K562 (cell line): ENCODE measurements around the gene GNL3. TPM values are rescaled to one million over a fixed set of nuclear protein-coding genes. Genes with fewer than 3 reads are reported as not detected.

Experiments used
- ATAC-seq: fragments of 200-7000 bp; cut with Tn5 transposase; 3 replicates; pipeline ENCODE4 v1.9.1; 2020; ENCODE audit warnings: moderate library complexity
- BruUV-seq: library from RNA; stranded (reverse); fragments of 400-500 nt; replicated peaks from 2 replicates; lab custom pipeline; 2021; lab: Mats Ljungman, UMichigan
- CTCF ChIA-PET: fragments of 300-600 bp; formaldehyde crosslinking; extraction: SDS; loops from one replicate; lab custom pipeline; 2021; ENCODE audit warnings: low intra/inter-chr PET ratio; lab: Yijun Ruan, JAX
- POLR2A ChIA-PET: fragments of 300-600, 350-650 bp; sonication (Branson Sonifier 250); formaldehyde crosslinking; extraction: SDS; loops from one replicate; lab custom pipeline; 2021; ENCODE audit warnings: antibody characterized with exemption, inconsistent platforms; lab: Yijun Ruan, JAX
- DNase-seq, 4 experiments: peaks; one replicate each; pipeline versions ENCODE4 v3.0.0 to v3.0.0-alpha.2; 2011 to 2018; ENCODE audit warnings: low spot score in 3 of 4, mixed read lengths in 3 of 4; ENCODE audit errors: extremely low read depth in 1 of 4
- FAIRE-seq: peaks from 2 replicates; lab custom pipeline; 2011; peaks lifted over from hg19 to GRCh38; lab: Jason Lieb, UNC
- H2AFZ ChIP-seq: 2 replicates; pipeline ENCODE4 v1.6.0; 2011; ENCODE audit warnings: low read depth, low read length, control low read depth, inconsistent platforms
- H3K27ac ChIP-seq: fragments of 200-600 bp; 3 replicates; pipeline ENCODE4 v1.8.0; 2011; ENCODE audit warnings: low read depth, mild to moderate bottlenecking, control low read depth, inconsistent platforms, low read length, moderate library complexity, mixed read lengths; ENCODE audit errors: extremely low read depth
- H3K27me3 ChIP-seq, 2 experiments: fragments of 300-600 bp in 1 of 2; 2 replicates in 1 of 2; 3 replicates in 1 of 2; pipeline versions ENCODE4 v1.6.0 to v1.8.0; 2011; ENCODE audit warnings: inconsistent platforms in 2 of 2, low read length in 2 of 2, mild to moderate bottlenecking in 1 of 2, mixed read lengths in 1 of 2, moderate library complexity in 1 of 2; ENCODE audit not compliant: control insufficient read depth in 2 of 2, insufficient read depth in 2 of 2
- H3K36me3 ChIP-seq: fragments of 300-600 bp; 3 replicates; pipeline ENCODE4 v1.8.0; 2011; ENCODE audit warnings: mild to moderate bottlenecking, low read length, inconsistent platforms; ENCODE audit not compliant: control insufficient read depth, insufficient read depth
- H3K4me1 ChIP-seq, 2 experiments: fragments of 200-600 bp in 1 of 2; replicated peaks in 1 of 2; 2 replicates in 1 of 2; 3 replicates in 1 of 2; pipeline versions ENCODE4 v1.5.1 to v1.8.0; 2011; ENCODE audit warnings: inconsistent platforms in 2 of 2, low read length in 2 of 2, mild to moderate bottlenecking in 1 of 2, mixed read lengths in 1 of 2, moderate library complexity in 1 of 2; ENCODE audit not compliant: control insufficient read depth in 2 of 2, insufficient read depth in 2 of 2
- H3K4me2 ChIP-seq: 2 replicates; pipeline ENCODE4 v1.6.1; 2011; ENCODE audit warnings: low read length, control low read depth, inconsistent platforms, mixed read lengths; ENCODE audit not compliant: insufficient read depth
- H3K4me3 ChIP-seq: fragments of 200-600 bp; sonication (generic), shearing (Covaris generic); 2 replicates; pipeline ENCODE4 v1.5.1; 2016; ENCODE audit warnings: control low read depth, inconsistent platforms
- H3K79me2 ChIP-seq: fragments of 200-600 bp; 3 replicates; pipeline ENCODE4 v1.8.0; 2011; ENCODE audit warnings: low read length, inconsistent platforms; ENCODE audit not compliant: control insufficient read depth, insufficient read depth
- H3K9ac ChIP-seq, 2 experiments: 2 replicates each; pipeline versions ENCODE4 v1.6.0 to v1.6.1; 2011; ENCODE audit warnings: low read depth in 2 of 2, low read length in 2 of 2, control low read depth in 1 of 2, inconsistent platforms in 1 of 2, mild to moderate bottlenecking in 1 of 2, mixed read lengths in 1 of 2; ENCODE audit not compliant: insufficient read depth in 1 of 2
- H3K9me1 ChIP-seq: one replicate; pipeline ENCODE4 v1.6.0; 2011; ENCODE audit warnings: inconsistent platforms, mild to moderate bottlenecking, low read length, moderate library complexity; ENCODE audit not compliant: control insufficient read depth, insufficient read depth
- H3K9me3 ChIP-seq: replicated peaks from 2 replicates; pipeline ENCODE4 v1.5.1; 2011; ENCODE audit warnings: low read depth, low read length, inconsistent platforms; ENCODE audit not compliant: control insufficient read depth, insufficient read depth
- H4K20me1 ChIP-seq: replicated peaks from 2 replicates; pipeline ENCODE4 v1.6.1; 2011; ENCODE audit warnings: low read length, inconsistent platforms, mixed read lengths; ENCODE audit not compliant: control insufficient read depth, insufficient read depth
- CBFB ChIP-seq: sonication (generic); formaldehyde crosslinking; IDR thresholded peaks from 2 replicates; pipeline ENCODE4 v1.4.0; 2020; ENCODE audit warnings: mild to moderate bottlenecking, missing genetic modification reagents
- CSDE1 ChIP-seq, 2 experiments: fragments of 450-650 bp; IDR thresholded peaks; 2 replicates each; pipeline ENCODE4 v1.6.1; 2016; ENCODE audit warnings: mild to moderate bottlenecking in 1 of 2
- E2F6 ChIP-seq, 2 experiments: IDR thresholded peaks; 2 replicates each; pipeline ENCODE4 v1.6.1; 2011; ENCODE audit warnings: borderline replicate concordance in 1 of 2, control low read depth in 1 of 2, low read depth in 1 of 2, low read length in 1 of 2, mild to moderate bottlenecking in 1 of 2, mixed read lengths in 1 of 2, moderate library complexity in 1 of 2; ENCODE audit not compliant: insufficient read depth in 1 of 2, insufficient read length in 1 of 2, poor library complexity in 1 of 2, severe bottlenecking in 1 of 2; ENCODE audit errors: extremely low read depth in 1 of 2
- EP400 ChIP-seq: fragments of 450-650 bp; IDR thresholded peaks from 2 replicates; pipeline ENCODE4 v1.6.1; 2017; ENCODE audit warnings: antibody characterized with exemption, mild to moderate bottlenecking, moderate library complexity
- NFYB ChIP-seq: IDR thresholded peaks from 2 replicates; pipeline ENCODE4 v1.6.1; 2011; ENCODE audit warnings: mild to moderate bottlenecking, moderate library complexity; ENCODE audit not compliant: insufficient read length; ENCODE audit errors: extremely low read depth
- RHOXF2B ChIP-seq: fragments of 250-450 bp; sonication (Bioruptor Pico); conservative IDR thresholded peaks from 2 replicates; pipeline ENCODE4 v1.5.1; 2021
- ZNF592 ChIP-seq: fragments of 450-650 bp; IDR thresholded peaks from 2 replicates; pipeline ENCODE4 v1.6.1; 2017; ENCODE audit warnings: antibody characterized with exemption, mild to moderate bottlenecking
- WGBS: fragments of 100-300 bp; shearing (Covaris generic); methylation state at CpG from one replicate; pipeline ENCODE4 v1.1.6; 2016; ENCODE audit warnings: low coverage, mixed read lengths; ENCODE audit not compliant: insufficient coverage; ENCODE audit errors: missing lambda C conversion rate; 5-methylcytosine and 5-hydroxymethylcytosine counted together
- in situ Hi-C: fragments of 300-500 bp; cut with MboI; formaldehyde crosslinking; loops from 4 replicates; pipeline ENCODE4 v1.15.0; 2018; ENCODE audit warnings: inconsistent platforms, mixed read lengths
- intact Hi-C: fragments of 100-400 bp; cut with micrococcal nuclease; formaldehyde crosslinking; loops from 2 replicates; pipeline ENCODE4 v1.14.2; 2022
- polyA plus RNA-seq, 8 experiments: library from polyadenylated mRNA; depleted of rRNA in 4 of 8; stranded (reverse) in 5 of 8; unstranded in 3 of 8; fragments of >200 nt; fragmentation: Nextera tagmentation in 2 of 8; fragmentation: Illumina TruSeq in 1 of 8; extraction: Ambion mirVana in 2 of 8; extraction: Trizol in 1 of 8; gene quantifications; 2 replicates each; pipeline versions ENCODE4 v1.2.1 to v1.2.3, GENCODE V29; 2011 to 2014; ENCODE audit warnings: inconsistent platforms in 1 of 8, missing spikeins in 1 of 8
- total RNA-seq, 7 experiments: library from RNA; depleted of rRNA in 6 of 7; stranded (reverse); fragments of >200 nt in 6 of 7; fragmentation: Illumina TruSeq in 2 of 7; extraction: Trizol in 2 of 7; gene quantifications; 2 replicates each; pipeline versions ENCODE4 v1.2.1 to v1.2.3, GENCODE V29; 2011 to 2021; ENCODE audit warnings: low replicate concordance in 1 of 7

Gene GNL3
- total and polyA plus RNA-seq, 9 of the 15 experiments (the other 6 are each of a cell fraction or from before 2014, with no cell fraction given): 132 to 313 (median 220) TPM

GRCh38 chr3:52636673-52637072, 49.2 kb upstream of the GNL3 start:
- intact Hi-C loops (no loop called here), in situ Hi-C loops (no loop called here)
- Histone ChIP-seq H4K20me1 (no peaks in the 10 kb centered on the region), H3K4me1 (no peaks in the 10 kb centered on the region), H2AFZ (no peak overlapping the region), H3K9me3 (no peaks in the 10 kb centered on the region), H3K27ac (no peak overlapping the region), H3K9ac (no peak overlapping the region), H3K4me3 (no peak overlapping the region), H3K27me3 (no peaks in the 10 kb centered on the region), H3K4me2 (no peak overlapping the region), H3K9me1 (no peaks in the 10 kb centered on the region), H3K79me2 (no peaks in the 10 kb centered on the region), H3K36me3 (peaks cover 25% of the 10 kb centered on the region; the same call in 2 of the 3 replicates)
- BruUV-seq: no TSS peak
- ATAC-seq (no peak), DNase-seq (no peak), FAIRE-seq (no peak)
- 49% methylated on average over 3 of the region's 4 CpGs for WGBS
- ChIA-PET POLR2A (interaction anchor here (0.7 to 1.3 kb wide), 3 partner anchors 8 to 410 kb away, joined by 3 to 4 read pairs (median 4); no protein-coding TSS in a partner anchor), CTCF (no interaction called here)
- TF ChIP-seq RHOXF2B (no peak), NFYB (no peak), E2F6 (IDR thresholded peaks at IDR 0.05; ENCODE audit: borderline replicate concordance in 1 of 2, extremely low read depth in 1 of 2, insufficient read depth in 1 of 2, insufficient read length in 1 of 2, low read depth in 1 of 2, low read length in 1 of 2, poor library complexity in 1 of 2, severe bottlenecking in 1 of 2) (no peak), EP400 (no peak)
- TF ChIP-seq, all 486 proteins: peak for 0

GRCh38 chr3:52645549-52645948, 40.3 kb upstream of the GNL3 start:
- in situ Hi-C loops: no loop called here
- H3K36me3 ChIP-seq: peaks cover 57% of the 10 kb centered on the region

More at GRCh38 chr3:52645549-52645948, 40.3 kb upstream of the GNL3 start:
- no peak for TF ChIP-seq CBFB
- no peak for TF ChIP-seq ZNF592
- TF ChIP-seq CSDE1 (IDR thresholded peaks at IDR 0.05): no peak
- Histone ChIP-seq H3K27ac (no peak overlapping the region), H2AFZ (no peak overlapping the region), H3K27me3 (no peaks in the 10 kb centered on the region), H3K4me1 (peaks cover 0 to 3% of the 10 kb centered on the region in 2 experiments; a peak in 3 of 5 replicates), H3K9me1 (peaks cover 2% of the 10 kb centered on the region), H3K9me3 (no peaks in the 10 kb centered on the region), H4K20me1 (no peaks in the 10 kb centered on the region), H3K79me2 (no peaks in the 10 kb centered on the region), H3K4me2 (no peak overlapping the region), H3K4me3 (no peak overlapping the region), H3K9ac (no peak overlapping the region)
- BruUV-seq: no TSS peak
- DNase-seq (no peak), FAIRE-seq (no peak), ATAC-seq (no peak)
- WGBS: 88% methylated on average over 6 of the region's 6 CpGs
- ChIA-PET POLR2A (no interaction called here), CTCF (no interaction called here)
- intact Hi-C loops: no loop called here
